Myocyte (in vitro differentiated cells): ENCODE data around the gene SLC17A2. TPM values are rescaled to one million over a fixed set of nuclear protein-coding genes. Genes with fewer than 3 reads are reported as not detected.

Source experiments
- DNase-seq: peaks from one replicate; pipeline ENCODE4 v3.0.0-alpha.2; 2012; ENCODE audit warnings: low read depth
- total RNA-seq: library from RNA; depleted of rRNA; stranded (reverse); fragments of >200 nt; gene quantifications from 2 replicates; pipeline ENCODE4 v1.2.3, GENCODE V29; 2014

The SLC17A2 gene
- total RNA-seq, 1 donor from 2014 or later, result 0.21 TPM

- DNase-seq, result no peak
Measured at GRCh38 chr6:25888626-25889025, 41.9 kb downstream of the SLC17A2 start.

DNA sequence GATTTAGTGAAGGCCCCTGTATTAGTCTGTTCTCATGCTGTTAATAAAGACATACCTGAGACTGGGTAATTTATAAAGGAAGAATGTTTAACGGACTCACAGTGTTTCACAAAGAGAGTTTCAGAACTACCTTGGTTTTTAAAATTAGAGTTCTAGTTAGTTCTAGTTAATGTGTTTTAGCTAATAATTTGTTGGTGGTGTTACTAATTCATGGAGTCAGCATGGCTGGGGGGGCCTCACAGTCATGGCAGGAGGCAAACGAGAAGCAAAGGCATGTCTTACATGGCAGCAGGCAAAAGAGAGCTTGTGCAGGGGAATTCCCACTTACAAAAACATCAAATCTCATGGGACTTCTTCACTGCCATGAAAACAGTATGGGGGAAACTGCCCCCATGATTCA is 44.4 kb downstream of the SLC17A2 start:
- no peak for DNase-seq

- peak; percentile 83 for DNase-seq
Measured at GRCh38 chr6:25883991-25884390, 46.5 kb downstream of the SLC17A2 start.

- peak; percentile 12 for DNase-seq
Measured at GRCh38 chr6:25883536-25883935, 47.0 kb downstream of the SLC17A2 start.

DNA sequence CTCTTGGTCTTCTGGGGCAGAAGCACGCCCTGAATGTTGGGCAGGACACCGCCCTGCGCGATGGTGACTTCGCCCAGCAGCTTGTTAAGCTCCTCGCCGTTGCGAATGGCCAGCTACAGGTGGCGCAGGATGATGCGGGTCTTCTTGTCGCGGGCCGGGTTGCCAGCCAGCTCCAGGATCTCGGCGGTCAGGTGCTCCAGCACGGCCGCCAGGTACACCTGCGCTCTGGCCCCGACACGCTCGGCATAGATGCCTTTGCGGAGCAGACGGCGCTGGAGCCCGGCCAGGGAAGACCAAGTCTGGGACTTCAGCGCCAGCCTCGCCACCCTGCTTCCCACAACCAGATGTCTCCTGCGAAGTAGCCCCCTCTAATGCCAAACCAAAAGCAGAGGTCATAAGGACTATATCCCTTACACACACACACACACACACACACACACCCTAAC is 48.4 kb downstream of the SLC17A2 start:
- no peak for DNase-seq

DNA sequence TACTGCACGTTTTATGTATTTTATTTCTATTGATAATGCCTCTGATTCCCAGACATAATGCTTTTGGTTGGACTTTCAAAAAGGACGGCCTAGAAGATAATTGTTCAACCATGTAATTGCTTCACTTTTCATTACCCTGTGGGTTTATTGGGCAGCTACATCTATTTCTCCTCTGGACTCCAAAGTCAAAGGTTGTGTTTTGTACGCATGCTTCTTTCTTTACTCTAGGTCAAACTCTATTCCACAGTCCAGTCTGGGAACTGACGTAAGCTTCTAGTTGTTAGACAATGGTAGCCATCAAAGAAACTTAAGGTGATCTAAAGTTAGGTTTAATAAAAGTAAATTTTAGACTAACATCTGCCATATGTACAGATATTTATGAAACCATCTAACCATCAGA is 49.9 kb downstream of the SLC17A2 start:
- no peak for DNase-seq

GRCh38 chr6:25878721-25879322 is 51.7 kb downstream of the SLC17A2 start:
- no peak for DNase-seq

- DNase-seq, result no peak
Measured at GRCh38 chr6:25875926-25876602, 54.4 kb downstream of the SLC17A2 start.

DNA sequence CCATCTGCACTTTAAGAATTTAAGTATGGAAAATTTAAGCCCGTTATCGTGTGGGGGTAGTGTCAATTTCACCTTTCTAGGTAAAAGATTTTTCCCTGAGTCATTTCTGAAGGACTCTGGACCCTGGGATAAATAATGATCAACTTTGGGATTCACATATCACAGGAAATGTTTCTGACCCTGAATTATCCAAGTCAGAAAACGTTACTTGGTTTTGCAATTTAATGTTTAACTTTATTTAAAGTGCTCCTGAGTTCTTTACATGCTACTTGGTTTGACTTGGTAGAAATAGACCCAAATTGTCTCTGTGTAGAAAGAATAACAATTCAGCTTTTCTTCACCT is 55.0 kb downstream of the SLC17A2 start:
- no peak for DNase-seq

DNA sequence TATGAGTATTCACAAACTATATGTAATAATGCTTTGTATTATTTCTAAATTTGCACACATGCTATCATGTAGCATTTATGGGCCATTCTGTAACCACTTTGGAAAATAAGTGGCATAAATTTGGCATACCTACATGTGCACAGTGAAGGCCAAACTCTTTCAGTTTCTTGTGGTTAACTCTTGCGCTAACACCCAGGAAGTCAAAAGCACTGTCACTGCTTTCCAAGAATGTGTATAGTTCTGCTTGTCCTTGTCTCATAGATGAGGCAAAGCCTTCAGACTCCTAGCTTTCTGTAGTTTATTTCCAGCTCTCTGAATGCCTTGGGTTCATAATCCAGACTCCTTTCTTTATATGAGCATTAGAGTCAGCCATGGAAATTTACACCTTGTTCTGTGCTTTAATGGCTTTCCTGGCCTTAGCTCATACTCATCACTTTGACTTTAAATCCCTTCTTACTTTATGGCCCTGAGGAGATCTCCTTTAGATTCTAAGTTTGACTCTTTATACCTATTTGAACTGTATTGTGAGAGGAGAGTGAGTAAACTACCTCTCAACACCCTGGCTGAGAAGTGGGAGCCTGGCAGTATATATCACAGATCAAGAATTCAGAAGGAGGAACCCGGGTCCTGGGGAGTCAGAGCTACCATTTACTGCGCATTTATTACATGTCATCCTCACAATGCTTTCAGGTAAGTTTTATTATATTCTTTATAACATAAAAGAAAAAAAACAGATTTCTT is 55.5 kb downstream of the SLC17A2 start:
- DNase-seq, result no peak

GRCh38 chr6:25874118-25874517 is 56.4 kb downstream of the SLC17A2 start, which contains the start of gene SLC17A3:
Gene SLC17A3 (minus strand): TSS chr6:25874243. CDS start chr6:25868387, 5,856 bp downstream.
- no peak for DNase-seq

GRCh38 chr6:25872814-25873213 is 57.7 kb downstream of the SLC17A2 start:
- no peak for DNase-seq

DNA sequence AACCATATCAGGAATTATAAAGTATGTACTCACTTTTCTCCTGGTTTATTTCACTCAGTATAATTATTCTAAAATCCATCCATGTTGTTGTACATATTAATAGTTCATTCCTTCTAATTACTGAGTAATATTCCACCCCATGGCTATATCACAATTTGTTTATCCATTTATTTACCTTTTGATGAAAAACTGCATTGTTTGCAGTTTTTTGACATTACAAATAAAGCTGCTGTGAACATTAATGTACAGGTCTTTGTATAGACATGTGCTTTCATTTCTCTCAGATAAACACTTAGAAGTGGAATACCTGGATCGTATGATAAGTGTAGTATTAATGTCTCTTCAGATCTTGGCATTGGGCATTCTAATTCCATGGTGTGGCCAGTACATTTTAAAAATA is 60.7 kb downstream of the SLC17A2 start:
- no peak for DNase-seq

DNA sequence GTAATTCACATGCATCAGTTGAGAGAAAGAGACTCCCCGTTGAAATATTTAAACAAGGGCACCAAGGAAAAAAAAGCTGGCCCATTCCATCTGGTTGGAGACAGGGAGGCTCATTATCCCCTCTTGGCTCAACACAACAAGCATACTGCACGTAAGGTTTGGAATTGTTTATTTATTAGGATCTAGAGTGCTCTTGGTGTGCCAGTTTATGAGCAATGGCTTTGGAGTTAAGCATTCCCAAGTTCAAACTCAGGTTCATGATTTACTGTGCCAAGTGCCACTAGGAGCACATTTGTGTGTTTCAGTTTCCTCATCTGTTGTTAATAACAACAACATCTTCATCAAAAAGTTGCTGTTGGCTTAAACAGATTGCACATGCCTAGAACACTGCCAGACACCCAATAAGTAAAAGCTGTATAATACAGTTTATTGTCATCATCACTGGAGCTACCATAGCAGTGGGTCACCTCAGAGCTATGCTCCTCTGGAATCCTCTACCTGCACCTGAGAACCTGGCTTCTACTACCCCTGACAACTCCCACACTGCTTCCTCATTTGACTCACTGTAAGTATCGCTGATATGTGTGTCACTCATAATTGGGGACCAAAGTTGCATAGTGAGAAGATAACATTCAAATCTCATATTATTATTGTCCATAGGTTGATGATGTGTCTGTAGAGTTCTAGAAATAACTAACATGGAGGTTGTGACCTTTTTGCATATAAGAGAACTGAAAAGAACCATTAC is 61.9 kb downstream of the SLC17A2 start:
- DNase-seq, result no peak

DNA sequence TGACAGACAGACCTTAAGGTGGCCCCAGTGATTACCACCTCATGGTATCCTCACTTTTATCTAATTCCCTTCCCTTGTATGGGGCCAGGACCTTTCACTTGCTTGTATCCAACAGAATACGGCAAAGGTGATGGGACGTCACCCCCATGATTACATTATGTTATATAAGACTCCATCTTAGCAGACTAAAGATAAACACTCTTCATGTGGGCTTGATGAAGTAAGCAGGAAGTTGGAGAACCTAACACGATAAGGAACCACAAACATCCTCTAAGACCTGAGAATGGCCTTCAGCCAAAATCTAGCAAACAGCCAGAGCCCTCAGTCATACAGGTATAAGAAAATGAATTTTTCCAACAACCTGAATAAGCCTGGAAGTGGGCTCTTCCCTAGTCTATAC is 64.5 kb downstream of the SLC17A2 start:
- no peak for DNase-seq

- no peak for DNase-seq
Measured at GRCh38 chr6:25863360-25863759, 67.1 kb downstream of the SLC17A2 start.

Other genes with a start within 250 kb of the SLC17A2 start
- not detected in 2 replicates for gene SLC17A4, start 175.9 kb downstream of the SLC17A2 start, total RNA-seq
- not detected in 2 replicates for gene SLC17A1, start 98.6 kb downstream of the SLC17A2 start, total RNA-seq
- not detected in 2 replicates for gene SLC17A3, start 56.4 kb downstream of the SLC17A2 start, total RNA-seq
- 13.7 and 28.7 TPM in 2 replicates for gene TRIM38, start 32.1 kb upstream of the SLC17A2 start, total RNA-seq
- 3.5 and 4.4 TPM in 2 replicates for gene HFE, start 156.7 kb upstream of the SLC17A2 start, total RNA-seq